Neuron (in vitro differentiated cells): ENCODE data around the gene RPH3AL.

ENCODE experiments used
- H2AFZ ChIP-seq: one replicate; pipeline ENCODE4 v1.6.1; 2013; ENCODE audit warnings: low read depth, mild to moderate bottlenecking, inconsistent platforms, low read length, moderate library complexity
- H3K27me3 ChIP-seq: one replicate; pipeline ENCODE4 v1.6.1; 2013; ENCODE audit warnings: low read length; ENCODE audit not compliant: insufficient read depth
- H3K36me3 ChIP-seq: one replicate; pipeline ENCODE4 v1.6.1; 2013; ENCODE audit warnings: low read length; ENCODE audit not compliant: insufficient read depth
- H3K4me1 ChIP-seq: one replicate; pipeline ENCODE4 v1.6.1; 2013; ENCODE audit warnings: low read length; ENCODE audit not compliant: insufficient read depth
- H3K4me3 ChIP-seq: 2 replicates; pipeline ENCODE4 v1.5.1; 2013; ENCODE audit warnings: mild to moderate bottlenecking, low read length, moderate library complexity
- H3K9me3 ChIP-seq: one replicate; pipeline ENCODE4 v1.6.1; 2013; ENCODE audit warnings: low read length

The RPH3AL gene

GRCh38 chr17:197352-197751 is 155.3 kb downstream of the RPH3AL start:
- peaks cover 26% of the 10 kb centered on the region for H3K27me3 ChIP-seq
- H2AFZ ChIP-seq, result no peak overlapping the region
- H3K4me3 ChIP-seq, result no peak overlapping the region
- no peaks in the 10 kb centered on the region for H3K9me3 ChIP-seq
- H3K36me3 ChIP-seq, result no peaks in the 10 kb centered on the region
- H3K4me1 ChIP-seq, result no peaks in the 10 kb centered on the region

DNA sequence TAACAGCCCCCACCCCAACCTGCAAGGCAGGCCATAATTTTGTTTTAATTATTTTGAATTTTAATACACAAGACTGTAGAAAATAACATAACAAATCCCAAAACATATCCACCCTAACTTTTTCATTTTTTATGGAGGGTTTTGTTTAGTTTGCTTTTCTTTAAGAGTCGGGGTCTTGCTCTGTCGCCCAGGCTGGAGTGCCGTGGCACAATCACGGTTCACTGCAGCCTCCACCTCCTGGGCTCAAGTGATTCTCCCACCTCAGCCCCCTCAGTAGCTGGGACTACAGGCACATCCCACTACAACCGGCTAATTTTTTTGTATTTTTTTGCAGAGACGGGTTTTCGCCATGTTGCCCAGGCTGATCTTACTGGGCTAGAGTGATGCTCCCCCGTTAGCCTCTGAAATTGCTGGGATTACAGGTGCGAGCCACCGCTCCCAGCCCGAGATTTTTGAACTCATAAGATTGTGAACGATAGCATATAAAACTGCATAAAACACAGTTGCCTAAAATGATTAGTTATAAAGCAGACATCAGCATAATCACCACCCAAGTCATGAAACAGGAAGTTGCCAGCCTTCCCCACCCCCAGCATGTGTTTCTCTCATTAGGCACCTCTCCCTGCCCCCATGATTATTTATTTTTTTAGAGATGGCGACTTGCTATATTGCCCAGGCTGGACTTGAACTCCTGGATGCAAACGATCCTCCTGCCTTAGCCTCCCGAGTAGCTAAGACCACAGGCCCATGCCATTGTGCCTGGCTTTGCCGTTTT is 157.6 kb downstream of the RPH3AL start:
- Histone ChIP-seq H3K4me1 (no peaks in the 10 kb centered on the region), H2AFZ (no peak overlapping the region), H3K9me3 (no peaks in the 10 kb centered on the region), H3K4me3 (no peak overlapping the region), H3K36me3 (no peaks in the 10 kb centered on the region), H3K27me3 (peaks cover 15% of the 10 kb centered on the region)

DNA sequence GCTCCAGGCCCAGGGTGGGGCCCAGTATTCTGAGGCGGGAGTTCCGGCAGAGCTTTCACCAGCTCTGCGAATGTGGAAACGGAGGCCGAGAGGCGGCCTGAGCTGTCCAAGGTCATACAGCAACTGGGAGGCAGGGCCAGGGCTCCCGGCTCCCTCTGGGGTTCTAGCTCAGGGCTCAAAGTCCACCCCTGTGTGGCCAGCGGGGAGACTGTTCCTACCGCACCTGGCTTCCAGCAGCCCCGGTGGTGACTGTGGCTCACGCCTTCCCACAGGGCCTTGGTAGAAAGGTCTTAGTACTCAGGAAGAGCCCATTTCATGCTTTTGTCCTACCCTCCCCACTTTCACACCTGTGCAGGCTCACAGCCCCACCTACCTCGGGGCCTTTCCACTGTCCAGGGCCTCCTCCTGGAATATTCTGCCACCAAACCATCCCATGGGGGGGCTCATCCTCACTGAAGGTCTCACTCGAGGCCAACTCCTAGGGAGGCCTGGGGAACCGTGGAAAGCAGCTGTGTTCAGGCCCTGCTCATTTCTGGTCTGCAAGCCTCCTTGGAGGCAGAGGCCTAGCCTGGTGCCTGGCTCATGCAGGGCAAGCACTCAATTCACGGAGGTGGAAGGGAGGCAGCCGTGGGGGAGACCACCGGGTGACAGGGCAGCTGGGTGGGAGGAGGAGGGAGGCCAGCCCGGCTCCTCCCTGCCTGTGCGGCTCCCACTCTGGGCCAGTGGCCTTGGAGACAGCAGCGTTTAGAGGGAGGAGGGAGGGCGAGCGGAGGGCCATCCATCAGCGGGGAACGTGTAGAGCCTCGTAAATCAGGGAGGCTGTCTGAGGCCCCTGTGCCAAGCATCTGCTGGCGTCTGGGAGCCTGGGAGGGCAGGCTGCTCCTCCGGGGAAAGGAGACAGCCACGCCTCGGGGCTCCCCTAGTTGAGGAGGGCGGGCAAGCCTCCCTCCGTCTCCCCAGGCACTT is 158.5 kb downstream of the RPH3AL start:
- Histone ChIP-seq H2AFZ (no peak overlapping the region), H3K9me3 (no peaks in the 10 kb centered on the region), H3K4me1 (no peaks in the 10 kb centered on the region), H3K4me3 (no peak overlapping the region), H3K27me3 (peaks cover 9% of the 10 kb centered on the region), H3K36me3 (no peaks in the 10 kb centered on the region)

DNA sequence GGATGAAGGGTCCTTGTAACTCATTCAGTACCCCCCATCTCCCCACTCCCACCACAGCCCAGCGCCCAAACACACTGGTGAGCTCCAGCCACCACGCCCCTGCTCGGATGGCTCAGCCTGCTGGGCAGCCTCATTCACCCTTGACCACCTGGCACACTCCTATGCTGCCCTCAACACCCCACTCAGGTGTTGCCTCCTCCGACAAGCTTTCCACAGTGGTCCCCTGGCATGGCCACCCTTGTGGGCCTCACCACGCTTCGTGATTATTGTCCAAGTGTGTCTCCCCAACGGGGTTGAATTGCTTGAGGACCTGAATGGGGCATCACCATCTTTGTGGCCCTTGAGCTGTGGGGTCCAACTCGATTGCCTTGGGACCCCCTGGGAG is 159.2 kb downstream of the RPH3AL start:
- H2AFZ ChIP-seq, result no peak overlapping the region
- no peaks in the 10 kb centered on the region for H3K9me3 ChIP-seq
- H3K4me3 ChIP-seq, result no peak overlapping the region
- peaks cover 9% of the 10 kb centered on the region for H3K27me3 ChIP-seq
- no peaks in the 10 kb centered on the region for H3K36me3 ChIP-seq
- no peaks in the 10 kb centered on the region for H3K4me1 ChIP-seq

DNA sequence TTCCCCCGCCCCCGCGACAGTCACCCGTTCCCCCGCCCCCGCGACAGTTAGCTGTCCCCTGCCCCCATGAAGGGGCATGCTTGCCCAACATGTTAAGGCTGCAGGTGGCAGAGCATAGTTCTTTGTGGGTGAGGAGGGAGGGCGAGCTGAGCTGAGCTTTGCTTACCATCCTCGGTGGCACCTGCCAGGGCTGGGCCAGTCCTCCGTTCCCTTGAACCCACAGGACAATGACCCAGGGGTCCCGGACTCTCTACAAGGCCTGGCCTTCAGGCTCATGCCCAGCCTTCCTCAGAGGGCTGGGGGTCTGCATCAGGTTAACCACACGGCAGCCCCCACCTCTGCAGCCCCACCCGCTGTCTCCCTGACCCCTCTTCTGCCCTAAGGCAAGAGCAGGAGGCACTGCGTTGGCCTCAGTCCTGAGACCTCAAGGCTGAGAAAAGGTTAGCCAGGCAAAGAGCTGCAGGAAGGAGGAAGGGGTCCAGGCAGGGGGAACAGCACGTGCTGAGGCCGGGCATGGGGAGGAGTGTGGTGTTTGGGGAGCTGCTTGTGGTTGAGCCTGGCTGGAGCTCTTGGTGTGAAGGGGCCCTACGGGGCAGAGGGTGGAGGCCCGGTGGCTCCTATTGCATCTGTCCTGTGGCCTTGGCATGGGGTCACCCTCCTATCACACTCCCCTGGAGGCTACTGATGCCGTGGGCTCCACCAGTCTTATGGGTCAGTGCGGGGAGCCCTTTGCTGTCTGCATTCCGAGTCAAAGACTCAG is 159.8 kb downstream of the RPH3AL start:
- no peaks in the 10 kb centered on the region for H3K4me1 ChIP-seq
- H3K27me3 ChIP-seq, result peaks cover 9% of the 10 kb centered on the region
- H2AFZ ChIP-seq, result no peak overlapping the region
- no peak overlapping the region for H3K4me3 ChIP-seq
- no peaks in the 10 kb centered on the region for H3K9me3 ChIP-seq
- no peaks in the 10 kb centered on the region for H3K36me3 ChIP-seq

DNA sequence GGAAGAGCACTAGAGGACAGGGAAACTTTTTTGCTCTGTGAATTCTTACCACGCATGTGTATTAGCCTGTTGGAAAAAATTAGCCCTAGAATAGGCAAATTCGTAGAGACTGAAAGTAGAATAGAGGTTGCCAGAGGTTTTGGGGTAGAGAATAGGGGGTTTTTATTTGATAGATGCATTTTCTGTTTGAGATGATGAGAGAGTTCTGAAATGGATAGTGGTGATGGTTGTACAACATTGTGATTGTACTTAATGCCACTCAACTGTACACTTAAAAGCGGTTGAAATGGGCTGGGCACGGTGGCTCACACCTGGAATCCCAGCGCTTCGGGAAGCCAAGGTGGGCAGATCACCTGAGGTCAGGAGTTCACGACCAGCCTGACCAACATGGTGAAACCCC is 163.2 kb downstream of the RPH3AL start:
- H2AFZ ChIP-seq, result no peak overlapping the region
- H3K9me3 ChIP-seq, result no peaks in the 10 kb centered on the region
- no peak overlapping the region for H3K4me3 ChIP-seq
- H3K27me3 ChIP-seq, result peaks cover 18% of the 10 kb centered on the region
- H3K4me1 ChIP-seq, result no peaks in the 10 kb centered on the region
- no peaks in the 10 kb centered on the region for H3K36me3 ChIP-seq

DNA sequence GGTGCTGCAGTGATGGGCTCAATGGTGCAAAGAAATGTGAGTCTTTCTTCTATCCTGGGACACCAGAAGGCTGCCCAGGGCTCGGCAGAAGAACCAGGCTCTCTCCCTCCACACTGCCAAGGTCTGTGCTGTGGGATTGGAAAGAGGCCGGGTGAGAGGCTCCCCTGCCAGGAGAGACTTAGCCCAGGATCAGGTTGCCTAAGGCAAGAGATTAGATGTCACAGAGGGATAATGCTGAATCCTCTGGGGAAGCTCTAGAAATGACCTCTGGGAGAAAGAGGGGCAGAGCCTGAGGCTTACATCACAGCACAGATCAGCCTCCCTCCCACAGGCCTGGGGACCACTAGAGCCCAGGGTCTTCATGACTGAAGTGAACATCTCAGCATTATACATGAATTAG is 165.5 kb downstream of the RPH3AL start:
- peaks cover 39% of the 10 kb centered on the region for H3K27me3 ChIP-seq
- H2AFZ ChIP-seq, result no peak overlapping the region
- no peaks in the 10 kb centered on the region for H3K4me1 ChIP-seq
- no peaks in the 10 kb centered on the region for H3K36me3 ChIP-seq
- H3K4me3 ChIP-seq, result no peak overlapping the region
- H3K9me3 ChIP-seq, result no peaks in the 10 kb centered on the region

DNA sequence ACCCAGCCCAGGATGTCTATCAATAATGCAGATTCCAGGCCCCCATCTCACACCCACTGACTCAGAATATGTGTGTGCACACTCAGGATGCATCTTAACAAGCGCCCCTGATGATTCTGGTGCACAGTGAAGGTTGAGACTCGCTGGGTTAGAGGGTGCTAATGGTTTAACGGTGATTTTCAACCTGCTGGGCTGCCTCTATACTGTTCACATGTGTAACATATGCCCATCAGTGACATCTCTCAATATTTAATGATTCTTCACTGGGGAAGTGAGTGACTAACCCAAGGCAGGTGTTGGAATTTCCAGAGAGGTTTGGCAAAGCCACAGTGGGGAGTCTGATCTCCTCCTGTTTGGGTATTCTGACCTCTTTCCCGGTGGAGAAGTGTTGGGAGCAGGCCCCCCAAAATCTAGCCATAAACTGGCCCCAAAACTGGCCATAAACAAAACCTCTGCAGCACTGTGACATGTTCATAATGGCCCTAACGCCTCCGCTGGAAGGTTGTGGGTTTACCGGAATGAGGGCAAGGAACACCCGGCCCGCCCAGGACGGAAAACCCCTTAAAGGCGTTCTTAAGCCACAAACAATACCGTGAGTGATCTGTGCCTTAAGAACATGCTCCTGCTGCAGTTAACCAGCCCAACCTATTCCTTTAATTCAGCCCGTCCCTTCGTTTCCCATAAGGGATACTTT is 167.0 kb downstream of the RPH3AL start:
- no peak overlapping the region for H3K4me3 ChIP-seq
- peaks cover 51% of the 10 kb centered on the region for H3K27me3 ChIP-seq
- no peaks in the 10 kb centered on the region for H3K9me3 ChIP-seq
- no peak overlapping the region for H2AFZ ChIP-seq
- H3K4me1 ChIP-seq, result no peaks in the 10 kb centered on the region
- H3K36me3 ChIP-seq, result no peaks in the 10 kb centered on the region

DNA sequence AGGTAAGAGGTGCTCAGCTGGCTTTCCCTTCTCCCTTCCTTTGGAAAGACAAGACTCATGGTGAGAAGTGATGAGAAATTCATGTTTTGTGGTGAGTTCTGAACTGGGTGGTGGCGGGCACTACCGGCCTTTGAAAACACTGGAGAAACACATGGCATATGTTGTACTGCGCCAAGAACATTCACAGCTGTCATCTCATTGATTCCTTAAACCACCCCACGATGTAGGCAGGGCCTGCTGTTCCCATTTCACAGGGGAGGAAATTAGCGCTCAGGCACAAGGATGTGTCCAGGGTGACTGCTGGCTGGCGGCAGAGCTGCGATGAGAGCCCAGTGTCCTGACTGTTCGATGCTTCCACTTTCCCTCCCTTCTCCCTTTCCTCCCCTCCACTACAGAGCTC is 169.6 kb downstream of the RPH3AL start:
- Histone ChIP-seq H3K27me3 (peaks cover 76% of the 10 kb centered on the region), H3K4me1 (no peaks in the 10 kb centered on the region), H3K36me3 (no peaks in the 10 kb centered on the region)

DNA sequence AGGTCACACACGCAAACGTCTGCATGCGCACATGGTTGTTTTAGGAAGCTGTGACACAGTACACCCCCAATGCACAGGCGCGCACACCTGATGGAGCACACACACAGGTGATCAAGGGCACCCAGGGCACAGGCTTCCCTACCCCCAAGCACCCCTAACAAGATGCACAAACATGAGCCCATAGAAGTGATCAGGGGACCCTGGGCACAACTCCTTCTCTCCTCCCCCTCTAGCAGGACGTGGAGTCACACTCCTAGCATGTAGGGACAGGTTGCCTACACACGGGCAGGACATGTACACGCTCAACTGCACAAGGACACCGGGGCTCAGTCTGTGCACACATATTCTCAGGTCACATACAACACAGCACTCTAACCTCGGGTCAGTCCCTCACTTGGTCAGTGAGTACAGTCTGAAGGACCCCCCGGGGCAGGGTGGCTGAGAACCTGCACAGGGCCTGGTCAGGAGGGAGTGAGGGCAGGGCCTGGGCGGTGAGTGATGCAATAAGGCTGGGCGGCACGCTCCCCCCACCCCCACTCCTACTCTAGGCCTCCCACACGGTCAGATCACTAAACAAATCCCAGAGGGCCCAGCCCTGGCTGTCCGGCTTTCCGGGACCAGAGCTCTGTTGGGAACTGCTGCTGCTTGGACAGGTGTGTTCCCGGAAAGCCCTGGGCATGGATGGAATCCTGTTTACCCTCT is 170.4 kb downstream of the RPH3AL start:
- Histone ChIP-seq H3K27me3 (peaks cover 84% of the 10 kb centered on the region), H3K4me1 (no peaks in the 10 kb centered on the region), H3K4me3 (no peak overlapping the region)

More for the DNA sequence above, 169.6 kb downstream of the RPH3AL start:
- Histone ChIP-seq H2AFZ (no peak overlapping the region), H3K9me3 (no peaks in the 10 kb centered on the region), H3K4me3 (no peak overlapping the region)

GRCh38 chr17:181245-182049 is 171.2 kb downstream of the RPH3AL start, which contains the start of gene DOC2B:
Gene DOC2B (minus strand): TSS chr17:181650. CDS start chr17:181479, 171 bp downstream.
- H3K36me3 ChIP-seq, result no peaks in the 10 kb centered on the region
- H3K4me3 ChIP-seq, result no peak within 1 kb of the TSS
- no peaks in the 10 kb centered on the region for H3K4me1 ChIP-seq
- no peaks in the 10 kb centered on the region for H3K9me3 ChIP-seq
- H2AFZ ChIP-seq, result peak within 1 kb of the TSS; percentile 13
- peaks cover 82% of the 10 kb centered on the region for H3K27me3 ChIP-seq

More for the DNA sequence above, 170.4 kb downstream of the RPH3AL start:
- no peaks in the 10 kb centered on the region for H3K36me3 ChIP-seq
- H3K9me3 ChIP-seq, result no peaks in the 10 kb centered on the region
- no peak overlapping the region for H2AFZ ChIP-seq
